Measurements from ENCODE around the gene SLC25A36. TPM values are rescaled to one million over a fixed set of nuclear protein-coding genes. Genes with fewer than 3 reads are reported as not detected.
A peak's percentile ranks its signal among the peaks of the same experiment; 100 is the strongest.

The SLC25A36 gene
- total and polyA plus RNA-seq, 2 of the 4 experiments (the other 2 are of a cell fraction) = 31.3 to 76.7 TPM

DNA sequence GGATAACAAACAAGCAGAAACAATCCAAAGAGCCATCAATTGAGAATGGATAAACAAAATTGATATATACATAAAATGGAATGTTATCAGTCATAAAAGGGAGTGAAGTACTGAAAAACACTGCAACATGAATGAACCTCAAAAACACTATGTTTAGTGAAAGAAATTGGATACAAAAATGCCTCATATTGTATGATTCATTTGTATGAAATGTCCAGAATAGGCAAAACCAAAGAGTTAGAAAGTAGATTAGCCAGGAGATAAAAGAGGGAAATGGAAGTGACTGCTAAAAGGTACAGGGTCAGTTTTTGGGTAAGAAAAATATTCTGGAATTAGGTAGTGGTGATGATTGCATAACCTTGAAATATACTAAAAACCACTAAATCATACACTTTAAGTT lies 9.8 kb upstream of the SLC25A36 start:
- no peak overlapping the region for H4K8ac ChIP-seq (ENCODE audit: low read depth in 2 of 2, low read length in 2 of 2)
- no peak overlapping the region for H2AK5ac ChIP-seq (ENCODE audit: low read depth, low read length)
- no peak overlapping the region for H4K5ac ChIP-seq (ENCODE audit: low read depth, low read length)
- H2BK120ac ChIP-seq (ENCODE audit: low read depth, low read length) = no peak overlapping the region
- H3K4ac ChIP-seq (ENCODE audit: low read depth, low read length) = no peak overlapping the region
- no peak overlapping the region for H2AK9ac ChIP-seq (replicated peaks; ENCODE audit: low read depth, low read length, poor library complexity)
- peak; percentile 13; the same call in 1 of the 2 replicates for TF ChIP-seq CEBPB (IDR thresholded peaks at IDR 0.05; ENCODE audit: low read depth, low read length)
- TF ChIP-seq SMC3 (IDR thresholded peaks at IDR 0.05; ENCODE audit: low read depth, low read length) = no peak
- H3K23ac ChIP-seq (ENCODE audit: low read depth, low read length) = no peak overlapping the region
- no peaks in the 10 kb centered on the region for H3K36me3 ChIP-seq (ENCODE audit: control insufficient read depth, insufficient read depth, low read length)
- H3K4me2 ChIP-seq (ENCODE audit: low read depth, low read length) = no peak overlapping the region
- POLR2A ChIA-PET (ENCODE audit: unreplicated experiment) = no interaction called here
- H3K18ac ChIP-seq (ENCODE audit: low read depth, low read length) = no peak overlapping the region
- ATAC-seq (ENCODE audit: low read depth) = no peak; the same call in 1 of the 2 replicates
- H2BK5ac ChIP-seq (ENCODE audit: low read depth, low read length, poor library complexity, severe bottlenecking) = no peak overlapping the region
- no peak overlapping the region for H3K14ac ChIP-seq (replicated peaks; ENCODE audit: low read depth, low read length)
- no peak overlapping the region for H2BK15ac ChIP-seq (ENCODE audit: low read depth, low read length)
- no peaks in the 10 kb centered on the region for H3K9me1 ChIP-seq (ENCODE audit: insufficient read depth, low read length)
- CTCF ChIA-PET = no interaction called here
- H2AFZ ChIP-seq (replicated peaks; ENCODE audit: low read length, poor library complexity) = no peak overlapping the region
- no peak overlapping the region for H2BK20ac ChIP-seq (ENCODE audit: low read depth, low read length)
- H3K4me1 ChIP-seq (ENCODE audit: control insufficient read depth, insufficient read depth, low read length) = no peaks in the 10 kb centered on the region
- no peaks in the 10 kb centered on the region for H4K20me1 ChIP-seq (ENCODE audit: insufficient read depth, low read length)
- no peaks in the 10 kb centered on the region for H3K9me3 ChIP-seq (ENCODE audit: control insufficient read depth, insufficient read depth, low read length)
- no peak overlapping the region for H3K9ac ChIP-seq (ENCODE audit: low read depth, low read length)
- no peak overlapping the region for H3K27ac ChIP-seq (ENCODE audit: insufficient read depth, low read length)
- no peak overlapping the region for H4K91ac ChIP-seq (ENCODE audit: insufficient read depth, low read depth, low read length)
- H3K79me1 ChIP-seq (ENCODE audit: low read depth in 1 of 2, low read length in 2 of 2) = no peaks in the 10 kb centered on the region
- dilution Hi-C loops (cut with HindIII; ENCODE audit: low sequenced_read_pairs, unreplicated experiment) (no loop called here), in situ Hi-C loops (cut with MboI; ENCODE audit: low sequenced_read_pairs) (no loop called here), intact Hi-C loops (cut with micrococcal nuclease) (no loop called here)
- H3K56ac ChIP-seq (ENCODE audit: extremely low read depth, insufficient read depth, low read length) = no peak overlapping the region
- no TSS peak for BruUV-seq (replicated peaks)
- no peak overlapping the region for H3K4me3 ChIP-seq (ENCODE audit: insufficient read depth, low read depth, low read length)
- DNase-seq = peak; percentile 6
- peaks cover 11% of the 10 kb centered on the region for H3K27me3 ChIP-seq (ENCODE audit: control insufficient read depth, insufficient read depth, low read length)

Measured in IMR-90 (cell line).